Activated T-cell treated with anti-CD3 and anti-CD28 coated beads for 48 hours (primary cell): Measurements from ENCODE around the gene NR2F2.
"Not testable (repeated sequence)": the region's sequence is repeated elsewhere in the genome, so short reads cannot be mapped to it uniquely, and the experiment has no call there.

Experiments
- DNase-seq: peaks from one replicate; pipeline ENCODE4 v3.0.0-alpha.2; 2020; ENCODE audit warnings: low read depth

The NR2F2 gene

DNA sequence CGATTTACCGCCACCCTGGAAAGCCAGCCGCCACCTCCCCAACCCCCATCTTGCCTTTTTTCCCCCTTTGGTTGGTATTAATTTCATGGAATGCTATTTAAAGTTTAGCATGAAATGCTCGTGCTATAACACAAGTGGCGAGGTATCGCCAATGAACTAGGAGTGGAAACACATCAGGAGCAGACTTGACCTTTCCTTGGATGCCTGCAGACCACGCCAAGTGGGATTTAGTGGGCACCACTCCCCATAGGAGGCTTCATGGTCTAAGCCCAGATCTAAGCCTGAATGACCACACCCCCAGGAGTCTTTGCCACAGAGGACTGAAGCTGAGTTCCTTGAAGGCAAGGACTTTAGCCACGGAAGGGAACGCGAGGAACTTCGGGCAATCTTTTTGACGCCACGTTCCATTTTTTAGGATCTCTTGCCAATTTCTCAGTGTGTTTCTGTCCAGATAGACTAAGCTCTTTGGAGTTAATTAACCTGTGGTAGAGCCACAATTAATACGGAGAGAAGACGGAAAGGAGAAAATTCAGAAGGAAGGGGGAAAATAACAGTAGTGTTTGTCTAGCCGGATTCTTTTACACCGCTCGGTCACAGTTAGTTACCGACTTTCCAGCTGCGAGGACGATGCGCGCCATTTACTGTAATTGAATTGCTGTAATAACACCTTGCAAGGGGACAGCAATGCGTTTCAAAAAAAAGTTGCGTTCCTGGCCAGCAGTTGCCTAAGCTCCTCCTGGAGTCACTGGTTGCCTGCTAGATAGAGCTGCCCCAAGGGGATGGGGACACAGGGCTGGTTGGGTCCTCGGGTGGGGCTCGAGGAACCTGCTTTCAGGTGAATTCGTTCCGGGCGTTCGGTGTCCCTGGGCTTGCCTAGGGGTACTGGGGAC lies 37.1 kb downstream of the NR2F2 start:
- no peak for DNase-seq

DNA sequence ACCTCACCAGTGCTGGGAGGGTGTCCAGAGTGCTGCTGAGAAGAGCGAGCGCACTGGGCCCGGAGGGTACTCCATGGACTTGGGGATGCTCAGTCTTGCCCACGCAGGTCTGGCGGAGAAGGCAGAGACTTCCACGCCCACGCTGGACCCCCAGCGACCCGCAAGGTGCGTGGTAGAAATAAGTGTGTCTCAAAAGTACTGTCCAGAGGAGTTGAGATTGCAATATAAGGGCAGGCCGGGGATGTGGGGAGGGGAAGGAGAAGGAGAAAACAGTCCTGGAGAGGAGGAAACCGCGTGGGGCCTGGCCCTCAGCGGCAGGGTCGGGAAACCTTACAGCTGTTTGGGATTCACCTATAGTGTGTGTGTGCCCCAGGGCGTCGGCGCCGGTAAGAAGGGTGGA lies 38.9 kb downstream of the NR2F2 start:
- DNase-seq = no peak

DNA sequence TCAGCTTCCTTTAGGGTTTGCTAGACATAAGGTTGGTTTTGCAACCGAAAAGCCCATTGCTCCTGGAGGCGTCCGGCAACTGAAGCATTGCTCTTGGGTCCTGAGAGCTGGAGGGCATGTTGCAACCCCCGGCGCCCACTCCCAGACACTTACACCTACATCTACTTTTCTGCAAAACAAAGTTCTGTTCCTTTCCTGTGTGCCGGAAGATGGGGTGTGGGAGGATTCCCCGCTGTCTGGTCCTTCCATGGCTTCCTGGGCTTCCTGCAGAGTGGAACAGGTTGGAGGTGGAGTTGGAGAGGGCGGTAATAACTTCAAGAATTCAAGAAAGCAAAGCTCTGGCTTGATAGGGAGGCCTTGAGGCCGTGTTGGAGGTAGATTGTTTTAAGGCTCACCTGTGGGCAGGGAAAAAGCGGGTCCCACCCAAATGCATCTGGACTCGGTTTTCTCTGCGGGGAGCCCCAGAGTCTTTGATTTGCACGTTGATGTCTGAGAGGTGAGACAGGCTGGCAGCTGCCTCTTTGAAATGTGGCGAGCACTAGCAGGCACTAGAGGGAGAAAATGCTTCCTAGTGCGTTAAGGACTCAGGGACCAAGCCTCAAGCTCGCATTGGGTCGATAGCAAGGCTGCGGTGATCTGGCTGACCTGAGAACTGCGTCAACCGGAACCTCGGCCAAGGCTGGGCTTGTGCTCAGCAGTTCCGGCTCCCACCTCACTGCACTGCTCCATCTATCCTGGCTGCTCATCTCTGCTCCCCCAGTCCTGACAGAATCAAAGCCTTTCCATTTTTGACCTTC lies 39.5 kb downstream of the NR2F2 start:
- no peak for DNase-seq

DNA sequence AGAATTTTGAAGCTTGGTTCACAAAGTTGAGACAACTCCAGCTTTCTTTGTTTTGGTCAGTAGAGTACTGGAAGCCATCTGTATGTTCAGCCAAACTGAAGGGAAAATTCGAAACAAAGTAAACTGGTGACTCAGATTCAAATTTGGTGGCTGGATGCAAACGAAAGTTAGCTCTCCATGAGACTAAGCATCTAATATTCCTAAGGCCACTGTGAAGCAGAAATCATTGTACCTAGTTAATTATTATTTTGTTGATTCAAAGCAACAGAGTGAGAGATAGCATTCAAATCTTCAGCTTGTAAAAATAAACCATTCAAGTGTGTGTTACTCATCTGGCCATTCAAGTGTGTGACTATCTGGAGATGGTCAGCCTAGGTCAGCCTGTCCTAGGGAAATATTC lies 42.1 kb downstream of the NR2F2 start:
- no peak for DNase-seq

DNA sequence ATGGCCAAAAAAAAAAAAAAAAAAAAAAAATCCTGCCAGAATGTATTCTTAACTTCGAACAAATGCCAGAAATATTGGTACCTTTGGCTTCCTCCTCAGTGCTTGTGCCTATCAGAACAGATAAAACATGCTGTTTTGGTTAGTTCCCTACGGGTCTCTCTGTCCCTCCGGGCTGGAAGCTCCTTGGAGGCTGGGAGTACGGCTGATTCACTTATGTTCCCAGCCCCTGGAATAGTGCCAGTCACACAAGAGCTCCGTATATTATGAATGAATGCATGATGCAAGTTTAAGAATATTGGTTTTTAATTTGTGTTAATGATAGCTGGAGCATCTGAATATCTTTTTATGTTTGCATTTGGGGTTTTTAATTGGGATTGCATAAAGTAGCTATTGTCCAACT lies 44.0 kb downstream of the NR2F2 start:
- DNase-seq = no peak

DNA sequence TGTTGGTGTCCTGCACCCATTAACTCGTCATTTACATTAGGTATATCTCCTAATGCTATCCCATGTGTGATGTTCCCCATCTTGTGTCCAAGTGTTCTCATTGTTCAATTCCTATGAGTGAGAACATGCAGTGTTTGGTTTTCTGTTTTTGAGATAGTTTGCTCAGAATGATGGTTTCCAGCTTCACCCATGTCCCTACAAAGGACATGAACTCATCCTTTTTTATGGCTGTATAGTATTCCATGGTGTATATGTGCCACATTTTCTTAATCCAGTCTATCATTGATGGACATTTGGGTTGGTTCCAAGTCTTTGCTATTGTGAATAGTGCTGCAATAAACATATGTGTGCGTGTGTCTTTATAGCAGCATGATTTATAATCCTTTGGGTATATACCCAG lies 49.1 kb downstream of the NR2F2 start:
- not testable (repeated sequence) for DNase-seq

DNA sequence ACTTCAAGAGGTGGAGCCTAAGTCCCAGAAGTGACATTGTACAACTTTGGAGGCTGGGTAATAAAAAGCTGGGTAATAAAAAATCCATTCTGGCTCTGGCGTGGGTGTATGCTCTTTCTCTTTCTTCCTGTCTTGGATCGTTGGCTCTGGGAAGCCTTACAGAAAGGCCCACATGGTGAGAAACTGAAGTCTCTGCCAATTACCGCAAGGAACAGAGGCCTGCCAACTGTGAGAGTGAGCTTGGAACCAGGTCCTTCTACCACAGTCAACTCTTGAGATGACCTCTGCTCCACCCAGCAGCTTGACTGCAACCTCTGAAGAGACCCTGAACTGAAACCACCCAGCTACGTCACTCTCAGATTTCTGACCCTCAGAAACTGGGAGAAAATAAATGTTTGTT lies 51.0 kb downstream of the NR2F2 start:
- DNase-seq = no peak

DNA sequence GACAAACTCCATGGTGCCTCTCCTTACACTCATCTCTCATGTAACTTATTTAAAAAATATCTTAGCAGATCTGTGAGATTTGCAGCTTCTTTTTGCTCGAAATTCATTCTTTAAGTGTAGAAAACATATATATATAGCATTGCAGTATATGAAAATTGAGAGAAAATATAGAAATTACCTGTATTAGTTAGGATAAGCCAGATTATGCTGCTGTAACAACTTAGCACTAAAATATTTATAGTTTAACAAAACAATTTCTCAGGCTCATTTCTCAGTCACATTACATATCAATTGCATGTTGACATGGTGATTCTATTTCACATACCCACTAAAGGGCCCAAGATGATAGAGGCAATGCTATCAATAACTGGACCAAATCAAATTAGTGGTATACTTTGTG lies 54.7 kb downstream of the NR2F2 start:
- no peak for DNase-seq

DNA sequence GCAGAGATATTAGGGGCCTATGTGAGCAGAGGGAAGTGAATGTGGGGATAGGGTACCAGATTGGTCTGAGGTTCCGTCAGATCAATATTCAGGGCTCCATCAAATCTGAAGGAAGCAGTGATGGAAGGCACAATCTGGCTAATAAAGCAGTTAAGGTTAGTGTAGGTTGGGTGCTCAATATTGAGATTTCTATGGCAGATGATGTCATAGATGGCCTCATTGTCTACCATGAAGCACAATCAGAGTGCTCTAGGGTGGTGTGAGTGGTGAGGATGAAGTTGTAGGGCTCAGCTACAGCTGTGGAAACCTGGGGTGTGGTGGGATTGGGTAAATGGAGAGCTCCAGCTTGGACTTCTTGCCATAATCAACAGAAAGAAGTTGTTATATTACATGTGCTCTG lies 58.2 kb downstream of the NR2F2 start:
- no peak for DNase-seq
